ENCODE data around the gene LMX1A.

GRCh38 chr1:165153182-165153581, 203.3 kb downstream of the LMX1A start:
- TF ChIP-seq CTCF (IDR thresholded peaks at IDR 0.05; ENCODE audit: insufficient read depth, low read length) (no peak), REST (IDR thresholded peaks at IDR 0.05; ENCODE audit: insufficient replicate concordance, low read depth) (no peak)
